GM04504 (cell line): ENCODE measurements around the gene RGPD5.
"Not testable (repeated sequence)": the region's sequence is repeated elsewhere in the genome, so short reads cannot be mapped to it uniquely, and the experiment has no call there.

Experiments
- DNase-seq: peaks from one replicate; pipeline ENCODE4 v3.0.0-alpha.2; 2012; ENCODE audit warnings: low read depth

RGPD5 gene

GRCh38 chr2:109893736-109894135 lies 99.6 kb downstream of the RGPD5 start:
- not testable (repeated sequence) for DNase-seq

GRCh38 chr2:109894141-109894540 lies 100.0 kb downstream of the RGPD5 start:
- not testable (repeated sequence) for DNase-seq

- DNase-seq = not testable (repeated sequence)
These were observed 101.2 kb downstream of the RGPD5 start for GRCh38 chr2:109895090-109895869.

- not testable (repeated sequence) for DNase-seq
These were observed 102.1 kb downstream of the RGPD5 start for GRCh38 chr2:109896212-109896611.

- DNase-seq = not testable (repeated sequence)
These were observed 103.8 kb downstream of the RGPD5 start for GRCh38 chr2:109897769-109898461.

GRCh38 chr2:109898462-109899336 lies 104.6 kb downstream of the RGPD5 start, which contains the start of gene LIMS3:
Gene LIMS3, plus strand, starts transcription at chr2:109898688. Its CDS starts 41 bp downstream, at chr2:109898729.
- DNase-seq = not testable (repeated sequence)

GRCh38 chr2:109905796-109906195 lies 111.7 kb downstream of the RGPD5 start:
- DNase-seq = not testable (repeated sequence)
